ENCODE results near the gene TMEM178B.

TMEM178B gene

DNA sequence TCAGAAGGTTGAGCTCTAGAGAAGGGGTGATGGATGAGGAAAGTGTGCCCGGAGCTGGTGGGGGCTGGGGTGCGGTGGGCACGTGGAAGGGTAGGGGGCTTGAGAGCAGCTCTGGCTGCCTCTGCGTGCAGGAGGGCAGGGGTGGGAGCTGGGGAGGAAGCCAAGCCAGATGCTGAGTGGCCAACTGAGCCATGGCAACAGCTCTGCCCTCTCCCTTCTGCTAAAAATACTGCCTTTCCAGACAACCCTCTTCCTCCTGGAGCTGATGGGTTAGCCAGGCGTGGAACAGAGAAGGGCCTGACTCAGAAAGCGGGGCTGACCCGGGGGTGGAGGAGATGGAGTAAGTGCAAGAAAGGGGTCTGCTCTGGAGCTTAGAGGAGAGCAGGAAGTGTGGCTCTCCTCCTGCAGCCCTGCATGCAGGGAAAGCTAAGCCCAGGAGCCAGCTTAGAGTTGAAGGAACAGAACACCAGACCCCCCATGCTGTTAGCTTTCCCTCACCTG, 362.8 kb downstream of the TMEM178B start:
- no peak overlapping the region for H3K27ac ChIP-seq

DNA sequence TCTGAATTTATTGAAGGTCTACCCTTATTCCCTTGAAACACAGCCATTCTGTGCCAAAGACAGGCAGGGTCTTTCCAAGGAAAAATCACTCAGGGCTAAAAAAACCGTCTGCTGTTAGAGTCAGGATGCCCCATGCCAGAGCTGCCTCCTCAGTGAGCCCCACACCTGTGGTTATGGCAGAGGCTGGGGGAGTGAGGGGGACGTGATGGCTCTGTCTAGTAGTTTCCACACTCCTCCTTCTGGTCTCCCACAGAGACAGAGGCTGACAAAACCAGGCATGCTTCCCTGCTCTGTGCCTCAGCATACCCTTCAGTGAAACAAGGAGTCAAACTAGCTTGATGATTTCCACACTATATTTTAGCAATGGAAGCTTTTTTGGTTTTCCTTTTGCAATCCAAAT, 365.3 kb downstream of the TMEM178B start:
- H3K4me3 ChIP-seq, result no peak overlapping the region
- H3K27ac ChIP-seq, result no peak overlapping the region

More for the DNA sequence above, 362.8 kb downstream of the TMEM178B start:
- no peak overlapping the region for H3K4me3 ChIP-seq

DNA sequence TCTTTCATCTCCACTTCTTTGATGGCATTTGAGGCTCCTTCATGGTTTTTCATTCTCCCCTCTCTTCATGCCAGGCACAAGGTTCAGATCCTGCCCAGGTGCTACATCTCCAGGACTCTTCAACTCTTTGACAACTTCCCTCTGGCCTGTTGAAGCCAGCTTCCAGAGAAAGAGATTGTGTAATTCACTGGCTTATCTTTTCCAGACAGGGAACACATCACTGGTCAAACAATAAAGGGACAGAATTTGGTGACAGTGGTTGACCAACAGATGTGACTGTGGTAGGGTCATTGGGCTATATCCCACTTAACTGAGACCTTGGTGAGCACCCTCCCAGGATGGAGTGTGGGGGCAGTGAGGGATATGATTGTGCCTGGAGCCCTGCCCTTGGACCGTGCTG, 365.9 kb downstream of the TMEM178B start:
- H3K4me3 ChIP-seq, result no peak overlapping the region
- no peak overlapping the region for H3K27ac ChIP-seq

DNA sequence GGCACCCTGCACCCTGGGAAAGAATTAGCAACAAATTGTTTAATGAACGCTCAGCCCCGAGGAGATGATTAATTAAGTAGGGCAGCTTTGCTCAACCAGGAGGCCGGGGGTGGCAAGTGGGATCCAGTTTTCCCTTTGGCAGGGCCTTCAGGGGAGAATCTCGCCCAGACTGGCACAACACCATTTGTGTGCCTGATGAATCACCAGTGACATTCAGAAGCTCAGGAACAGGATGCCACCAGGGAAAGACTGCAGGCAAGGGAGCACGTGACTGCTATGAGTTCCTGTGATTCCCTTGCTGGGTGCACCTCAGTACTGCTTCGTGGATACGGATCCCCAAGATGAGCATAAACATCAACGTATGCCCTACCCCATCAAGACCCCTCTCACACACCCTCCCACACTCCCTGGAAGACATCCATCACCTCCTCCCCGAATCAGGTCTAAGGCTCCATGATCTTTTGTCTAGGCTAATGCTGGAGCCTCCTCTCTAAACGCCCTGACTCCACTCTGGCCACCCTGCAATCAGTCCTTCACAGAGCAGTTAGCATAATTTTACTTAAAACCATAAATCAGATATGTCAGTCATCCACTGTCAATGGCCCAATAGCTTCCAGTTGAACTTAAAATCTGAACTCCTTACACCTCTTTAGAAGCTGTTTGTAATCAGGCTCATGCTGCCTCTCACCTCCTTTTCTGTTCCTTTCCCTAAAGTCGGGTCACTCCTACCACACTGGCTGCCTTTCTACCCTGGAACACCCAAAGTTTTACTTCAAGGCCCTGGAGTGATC, 368.2 kb downstream of the TMEM178B start:
- Histone ChIP-seq H3K27ac (peak overlapping the region in 1 of 21 experiments; percentile 1), H3K4me3 (no peak overlapping the region)

DNA sequence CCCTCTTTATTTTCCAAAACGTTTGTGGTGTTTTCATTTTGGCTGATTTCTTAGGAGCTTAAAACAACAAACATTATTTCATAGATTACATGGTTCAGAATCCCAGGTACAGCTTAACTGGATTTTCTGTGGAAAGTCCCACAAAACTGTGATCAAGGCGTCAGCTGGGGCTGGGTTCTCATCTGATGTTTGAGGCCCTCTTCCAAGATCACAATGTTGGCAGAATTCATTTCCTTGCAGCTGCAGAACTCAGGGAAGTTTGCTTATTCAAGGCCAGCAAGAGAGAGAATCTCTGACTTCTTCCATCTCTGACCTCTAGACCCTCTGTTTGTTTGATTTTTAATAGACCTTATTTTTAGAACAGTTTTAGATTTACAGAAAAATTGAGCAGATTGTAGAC, 368.9 kb downstream of the TMEM178B start:
- Histone ChIP-seq H3K4me3 (no peak overlapping the region), H3K27ac (peak overlapping the region in 1 of 21 experiments; percentile 1)

DNA sequence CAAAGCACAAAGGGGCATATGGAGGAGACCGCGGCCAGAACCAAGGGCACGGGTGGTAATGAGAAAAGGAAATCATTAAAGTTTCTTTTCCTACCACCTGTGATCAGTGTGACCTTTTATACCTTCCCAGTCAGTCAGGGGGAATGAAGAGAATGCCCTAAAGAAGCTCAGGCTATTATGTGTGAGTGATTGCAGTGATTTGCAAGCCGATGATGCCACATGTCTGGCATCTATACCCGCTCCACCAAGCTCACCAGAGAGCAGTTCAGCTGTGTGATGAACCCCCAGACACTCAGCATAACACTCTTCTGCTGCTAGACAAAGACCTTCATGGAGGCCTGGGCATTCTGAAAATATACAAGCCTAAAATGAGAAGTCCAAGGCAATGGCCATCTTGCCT, 371.1 kb downstream of the TMEM178B start:
- H3K4me3 ChIP-seq, result no peak overlapping the region
- no peak overlapping the region for H3K27ac ChIP-seq

DNA sequence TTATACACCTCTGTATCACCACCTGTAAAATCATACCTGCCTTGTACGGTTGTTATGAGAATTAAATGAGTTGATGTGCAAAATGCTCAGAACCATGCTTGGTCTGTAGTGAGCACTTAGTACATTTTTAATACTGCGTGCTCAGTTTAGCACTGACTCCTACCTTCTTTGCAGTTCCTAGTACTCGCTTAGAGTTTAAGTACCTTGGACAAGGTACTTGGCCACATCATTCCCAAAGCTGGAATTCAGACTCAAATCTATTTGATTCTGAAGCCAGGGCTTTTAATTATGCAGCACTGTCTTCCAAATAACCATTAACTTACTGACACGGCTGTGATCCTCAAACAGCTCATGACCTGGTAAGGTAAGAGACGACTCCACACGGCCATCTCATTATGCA, 377.4 kb downstream of the TMEM178B start:
- H3K27ac ChIP-seq, result no peak overlapping the region
- H3K4me3 ChIP-seq, result no peak overlapping the region

DNA sequence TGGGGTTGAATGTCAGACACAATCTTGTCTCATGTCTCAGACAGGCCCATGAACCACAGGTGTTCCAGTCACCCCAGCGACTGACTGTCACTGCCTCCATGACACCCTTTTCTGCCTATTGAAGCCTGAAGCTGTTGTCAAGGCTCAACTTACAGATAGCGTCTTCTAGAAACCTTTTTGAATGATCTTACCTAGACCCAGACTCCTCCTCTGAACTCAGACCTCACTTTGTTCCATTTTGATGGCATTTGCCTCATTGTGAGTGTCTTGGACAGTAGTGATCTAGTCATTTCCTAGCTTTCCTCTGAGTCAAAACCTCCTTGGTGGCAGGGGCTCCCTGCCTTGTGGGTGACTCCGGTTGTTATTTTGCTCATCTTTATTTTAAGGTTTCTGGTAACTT, 379.0 kb downstream of the TMEM178B start:
- Histone ChIP-seq H3K27ac (no peak overlapping the region), H3K4me3 (no peak overlapping the region)

DNA sequence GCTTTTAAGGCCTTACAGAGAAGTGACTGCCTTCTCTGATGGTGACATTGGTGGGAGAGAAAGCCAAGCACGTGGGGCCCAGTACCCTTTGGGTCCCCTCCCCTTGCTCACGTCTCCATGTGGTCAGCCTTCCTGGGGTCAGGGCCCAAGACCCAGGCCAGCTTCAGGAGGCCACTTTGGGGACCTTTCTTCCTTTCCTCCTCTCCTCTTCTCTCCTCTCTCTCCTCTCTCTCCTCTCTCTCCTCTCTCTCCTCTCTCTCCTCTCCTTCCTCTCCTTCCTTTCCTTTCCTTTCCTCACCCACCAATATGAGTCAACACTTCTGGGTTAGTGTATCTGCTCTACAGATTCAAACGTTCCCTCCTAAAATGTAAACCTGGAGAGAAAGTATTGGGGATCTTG, 380.5 kb downstream of the TMEM178B start:
- Histone ChIP-seq H3K27ac (no peak overlapping the region), H3K4me3 (no peak overlapping the region)

DNA sequence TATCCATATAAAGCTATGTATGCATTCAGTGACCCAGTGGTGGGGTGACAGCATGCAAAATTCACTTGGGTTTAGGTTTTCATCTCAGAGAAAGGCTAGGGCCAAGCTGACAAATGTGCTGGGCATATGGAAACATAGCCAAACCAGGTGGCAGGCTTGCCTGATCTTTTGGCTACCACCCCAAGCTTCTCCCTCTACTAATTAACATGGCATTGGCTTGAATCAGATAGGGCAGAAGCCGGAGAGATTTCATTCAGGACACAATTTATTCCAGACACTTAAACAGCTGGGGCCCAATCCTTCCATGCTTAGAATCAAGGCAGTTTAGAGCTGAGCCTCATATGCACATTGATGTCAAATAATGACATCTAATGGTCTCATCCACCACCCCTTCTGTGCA, 381.9 kb downstream of the TMEM178B start:
- H3K27ac ChIP-seq, result no peak overlapping the region
- H3K4me3 ChIP-seq, result no peak overlapping the region

DNA sequence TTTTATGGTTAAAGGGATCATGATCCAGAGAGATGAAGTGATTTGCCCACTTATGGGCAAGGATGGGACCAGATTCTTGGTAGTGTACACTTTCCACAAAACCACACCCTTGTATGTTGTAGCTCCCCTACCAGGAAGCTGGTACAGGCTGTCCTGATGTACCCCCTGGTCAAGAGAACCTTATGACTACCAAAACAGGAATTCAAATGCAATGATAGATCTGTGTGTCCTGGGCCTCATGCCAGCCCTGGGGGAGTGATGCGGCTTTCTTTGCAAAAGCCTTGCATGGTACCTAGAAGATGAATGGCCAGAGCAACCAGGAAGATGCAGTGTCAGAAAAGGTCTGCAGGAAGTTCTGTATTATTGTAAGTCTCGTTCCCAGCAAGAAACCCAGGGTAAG, 382.4 kb downstream of the TMEM178B start:
- Histone ChIP-seq H3K27ac (no peak overlapping the region), H3K4me3 (no peak overlapping the region)

DNA sequence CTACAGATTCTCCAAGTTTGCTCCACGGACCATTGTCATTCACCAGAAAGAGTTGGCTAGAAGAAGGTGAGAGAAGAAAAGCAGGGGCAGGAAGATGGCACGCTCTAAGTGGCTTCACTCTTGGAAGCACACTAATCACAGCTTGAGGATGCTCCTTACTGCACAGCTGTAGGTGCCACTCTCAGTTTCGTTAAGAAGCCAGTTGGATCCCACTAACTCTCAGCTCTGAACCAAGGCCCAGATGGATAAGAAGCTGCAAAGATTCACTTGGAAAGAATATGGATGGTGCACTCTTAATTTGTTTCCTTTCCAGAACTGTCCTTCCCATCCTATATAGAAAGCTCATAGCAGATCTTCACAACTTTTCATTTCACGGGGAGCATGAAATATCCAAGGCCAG, 382.8 kb downstream of the TMEM178B start:
- H3K27ac ChIP-seq, result no peak overlapping the region
- no peak overlapping the region for H3K4me3 ChIP-seq

DNA sequence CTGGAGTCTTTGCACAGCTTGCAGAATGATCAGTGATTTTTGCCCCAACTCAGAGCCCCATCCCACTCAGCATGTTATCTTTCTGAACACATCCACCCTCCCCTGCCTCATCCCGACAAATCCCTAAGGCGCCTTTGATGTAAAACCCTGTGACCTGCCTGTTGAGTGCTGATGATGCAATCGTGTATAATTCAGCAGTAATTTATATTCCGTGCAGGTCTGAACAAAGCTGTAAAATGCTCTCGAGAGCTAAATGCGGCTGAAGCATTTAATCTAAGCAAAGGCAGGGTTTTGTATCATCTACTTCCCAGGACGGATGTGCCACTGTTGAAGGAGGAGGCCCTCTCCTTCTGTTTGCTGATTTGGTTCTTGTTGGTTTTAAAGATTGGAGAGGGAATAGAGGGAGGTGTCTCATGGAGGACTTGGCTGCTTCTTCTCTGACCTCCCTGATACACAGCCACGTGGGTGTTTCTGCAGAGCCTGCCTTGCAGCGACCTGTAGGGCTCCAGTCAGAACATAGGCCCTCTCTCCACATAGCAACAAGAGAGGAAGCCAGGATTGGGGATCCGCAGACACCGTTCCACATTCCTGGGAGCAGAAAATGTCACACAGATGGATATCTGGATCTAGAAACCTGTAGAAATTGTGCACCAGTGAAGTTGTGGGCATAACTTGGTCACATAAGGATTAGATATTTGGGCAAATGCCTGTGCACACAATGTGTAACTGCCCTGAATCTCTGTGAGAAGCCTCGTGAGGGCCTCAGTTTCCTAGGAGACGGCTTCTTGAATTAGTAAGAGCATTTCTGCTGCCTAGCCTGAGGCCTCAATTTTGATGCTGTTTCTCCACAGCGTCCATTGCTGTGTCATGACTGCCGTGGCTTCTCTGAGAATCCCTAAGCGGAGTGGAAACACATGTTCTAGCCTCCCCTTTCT, 387.2 kb downstream of the TMEM178B start:
- Histone ChIP-seq H3K27ac (peak overlapping the region in 1 of 21 experiments; percentile 40), H3K4me3 (no peak overlapping the region)

DNA sequence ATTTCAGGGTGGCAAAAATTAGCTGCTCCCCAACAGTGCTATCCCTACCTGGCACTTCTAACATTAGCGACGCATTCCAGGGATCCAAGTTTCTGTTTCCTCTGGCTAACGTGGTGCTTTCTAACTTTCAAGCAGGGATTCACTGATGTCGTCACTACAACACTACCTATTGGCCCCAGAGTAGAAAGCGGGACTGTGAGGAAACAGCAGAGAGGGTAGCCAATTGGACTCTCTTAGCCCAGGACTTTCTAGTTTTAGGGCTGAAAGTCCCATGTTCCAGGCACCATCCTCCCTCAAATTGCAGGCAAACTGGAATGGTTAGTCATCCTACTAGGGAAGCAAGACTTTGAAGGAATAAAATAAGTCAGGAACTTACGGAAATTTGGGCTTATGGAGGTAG, 388.1 kb downstream of the TMEM178B start:
- Histone ChIP-seq H3K4me3 (no peak overlapping the region), H3K27ac (peak overlapping the region in 1 of 21 experiments; percentile 40)

DNA sequence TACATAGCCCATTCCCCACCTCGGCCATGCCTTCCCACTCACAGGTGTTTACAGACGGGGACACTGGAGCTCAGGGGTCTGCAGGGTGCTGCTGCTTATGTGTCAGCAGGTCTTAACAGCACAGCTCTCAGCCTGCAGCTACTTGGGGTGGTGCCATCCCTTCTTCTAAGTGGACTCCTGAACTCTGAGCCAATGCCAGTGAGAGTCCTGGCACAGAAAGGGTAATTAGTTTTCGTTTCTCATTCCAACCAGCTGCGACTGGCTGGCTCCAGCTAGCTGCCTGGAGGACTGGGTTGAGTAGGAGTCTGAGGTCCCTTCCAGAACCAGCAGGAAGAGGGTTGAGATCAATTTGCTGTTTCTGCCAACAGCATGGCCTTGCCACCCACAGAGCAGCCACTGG, 389.1 kb downstream of the TMEM178B start:
- no peak overlapping the region for H3K4me3 ChIP-seq
- no peak overlapping the region for H3K27ac ChIP-seq

DNA sequence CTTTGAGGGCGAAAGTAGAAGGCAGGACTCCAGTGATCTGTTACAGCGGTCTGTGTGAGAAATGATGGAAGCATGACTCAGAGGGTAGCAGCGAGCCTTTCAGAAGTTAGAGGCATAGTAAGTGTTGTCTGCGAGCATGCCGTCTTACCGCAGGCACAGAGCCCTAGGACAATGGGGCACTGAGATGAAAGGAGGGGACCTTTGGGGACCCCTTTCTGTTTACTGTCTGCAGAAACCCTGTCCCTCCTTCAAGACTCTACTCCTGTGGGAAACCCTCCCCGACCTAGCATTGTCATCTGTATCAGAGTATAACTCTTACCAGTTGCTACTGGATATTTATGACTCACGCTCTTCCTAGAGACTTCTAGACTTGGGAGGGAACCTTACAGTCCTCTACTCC, 390.1 kb downstream of the TMEM178B start:
- Histone ChIP-seq H3K27ac (no peak overlapping the region), H3K4me3 (no peak overlapping the region)

DNA sequence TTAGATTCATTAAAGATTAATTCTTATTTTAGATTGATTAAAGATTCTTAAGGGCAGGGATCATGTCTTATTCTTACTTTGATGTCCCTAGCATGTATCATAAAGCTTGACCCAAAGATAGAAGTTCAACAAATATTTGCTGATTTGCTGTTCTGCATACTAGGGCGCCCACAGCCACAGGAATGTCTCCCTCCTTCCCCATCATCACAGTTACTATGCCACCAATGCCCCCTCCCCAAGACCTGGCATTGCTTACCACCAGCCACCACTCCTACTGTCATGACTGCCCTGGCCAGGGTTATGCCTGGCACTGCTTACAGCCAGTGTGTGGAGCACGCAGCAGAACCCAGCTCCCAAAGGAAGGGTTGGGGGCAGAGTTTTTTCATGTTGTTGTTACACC, 390.7 kb downstream of the TMEM178B start:
- no peak overlapping the region for H3K27ac ChIP-seq
- H3K4me3 ChIP-seq, result no peak overlapping the region

DNA sequence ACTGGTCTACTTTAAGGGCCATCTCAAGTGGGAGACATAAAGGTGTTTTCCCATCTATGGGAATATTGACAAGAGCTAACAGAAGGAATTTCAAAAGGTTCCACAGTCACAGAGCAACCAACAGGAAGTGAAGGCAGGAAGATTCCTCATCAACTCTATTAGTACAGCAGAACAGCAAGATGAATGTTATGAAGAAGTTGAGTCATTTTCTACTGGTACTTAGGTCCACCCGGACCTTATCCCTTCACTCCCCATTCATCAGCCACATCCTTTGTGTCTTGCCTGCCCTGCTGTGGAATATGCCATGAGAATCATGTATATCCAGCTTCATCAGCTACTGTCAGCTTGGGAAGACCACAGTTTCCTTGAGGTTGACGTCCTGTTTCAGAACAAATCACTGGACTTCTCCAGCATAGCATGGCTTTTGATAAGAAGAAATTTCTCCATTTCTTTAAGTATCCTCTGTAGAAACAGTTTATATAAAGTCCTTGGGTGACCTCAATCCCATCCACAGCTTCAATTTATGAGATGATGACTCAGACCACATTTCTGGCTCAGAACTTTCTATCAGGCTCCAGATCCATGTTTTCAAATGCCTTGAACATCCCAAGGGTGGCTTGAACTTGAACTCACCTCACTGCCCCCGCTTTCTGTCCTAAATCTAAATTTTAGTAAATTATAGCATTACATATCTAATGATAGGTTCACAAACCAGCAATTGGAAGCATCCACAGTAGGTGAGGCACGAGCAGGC, 392.5 kb downstream of the TMEM178B start:
- no peak overlapping the region for H3K27ac ChIP-seq
- H3K4me3 ChIP-seq, result no peak overlapping the region

DNA sequence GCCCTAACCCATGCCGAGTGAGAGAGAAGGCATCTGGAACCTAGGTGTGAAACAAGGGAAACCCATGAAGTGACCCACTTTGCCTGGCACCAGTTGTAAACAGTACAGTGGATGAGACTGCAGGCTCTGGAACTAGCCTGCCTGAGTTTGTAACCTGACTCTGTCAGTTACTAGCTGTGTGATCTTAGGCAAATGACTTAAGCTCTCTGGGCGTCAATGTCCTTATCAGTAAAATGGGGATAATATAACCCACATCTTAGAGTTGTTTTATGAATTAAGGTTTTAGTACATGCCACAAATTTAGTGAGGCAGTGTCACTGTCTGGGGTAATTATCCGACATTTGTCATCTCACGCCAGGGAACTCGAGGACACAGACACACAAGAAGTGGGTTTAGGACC, 394.5 kb downstream of the TMEM178B start:
- no peak overlapping the region for H3K4me3 ChIP-seq

DNA sequence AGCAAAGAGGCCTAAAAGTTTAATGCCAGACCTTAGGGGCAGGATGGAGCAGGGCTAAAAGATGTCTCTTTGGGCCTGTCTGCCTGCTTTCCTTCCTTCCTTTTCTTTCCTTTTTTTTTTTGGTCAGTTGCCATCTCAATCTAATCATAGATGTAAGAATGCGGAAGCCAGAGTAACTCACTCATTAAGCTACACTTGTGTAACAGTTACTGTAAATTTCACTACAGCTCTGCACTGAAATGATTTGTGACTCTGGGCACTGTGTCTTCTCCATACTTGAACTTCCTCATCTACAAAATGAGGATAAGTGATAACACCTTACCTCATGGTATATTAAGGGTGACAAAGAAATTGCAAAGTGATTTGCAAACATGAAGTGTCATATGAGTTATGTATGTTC, 401.8 kb downstream of the TMEM178B start:
- Histone ChIP-seq H3K4me3 (no peak overlapping the region), H3K27ac (no peak overlapping the region)

More for the DNA sequence above, 394.5 kb downstream of the TMEM178B start:
- no peak overlapping the region for H3K27ac ChIP-seq

All from skin epidermis (tissue), 12 donors.